HG03342 (cell line): Measurements from ENCODE around the gene C2orf80.
"Not testable (repeated sequence)": the region's sequence is repeated elsewhere in the genome, so short reads cannot be mapped to it uniquely, and the experiment has no call there.

Experiments used
- ATAC-seq: cut with Tn5 transposase; IDR thresholded peaks from one replicate; pipeline ENCODE4 v1.9.1; 2021; ENCODE audit warnings: mild to moderate bottlenecking, moderate library complexity; ENCODE audit not compliant: unreplicated experiment

C2orf80 gene

DNA sequence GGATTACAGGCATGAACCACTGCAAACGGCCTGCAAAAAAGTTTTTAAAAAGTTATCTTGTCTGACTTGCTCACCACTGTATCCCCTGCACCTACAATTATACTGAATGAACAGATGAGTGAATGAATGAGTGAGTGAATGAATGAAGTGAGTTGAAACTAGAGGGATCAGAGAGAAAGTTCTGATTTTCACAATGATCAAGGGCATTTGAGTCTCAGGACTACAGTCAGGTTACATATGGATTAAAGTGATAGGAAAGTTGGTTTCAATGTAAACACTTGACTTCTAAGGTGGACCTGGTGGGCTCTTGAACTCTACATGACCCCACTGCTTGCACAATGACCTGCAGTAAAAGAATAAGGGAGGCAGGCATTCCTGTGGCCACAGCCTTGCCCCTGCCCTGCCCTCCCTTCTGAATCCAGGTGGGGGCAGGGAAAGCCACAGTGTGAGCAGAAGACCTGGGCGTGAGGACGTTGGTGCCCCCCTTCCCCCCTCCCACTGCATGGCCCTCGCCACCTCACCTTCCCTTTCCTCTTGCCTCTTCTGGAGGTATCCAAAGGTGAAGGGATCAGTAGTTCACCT, 10.7 kb downstream of the C2orf80 start:
- ATAC-seq: no peak

DNA sequence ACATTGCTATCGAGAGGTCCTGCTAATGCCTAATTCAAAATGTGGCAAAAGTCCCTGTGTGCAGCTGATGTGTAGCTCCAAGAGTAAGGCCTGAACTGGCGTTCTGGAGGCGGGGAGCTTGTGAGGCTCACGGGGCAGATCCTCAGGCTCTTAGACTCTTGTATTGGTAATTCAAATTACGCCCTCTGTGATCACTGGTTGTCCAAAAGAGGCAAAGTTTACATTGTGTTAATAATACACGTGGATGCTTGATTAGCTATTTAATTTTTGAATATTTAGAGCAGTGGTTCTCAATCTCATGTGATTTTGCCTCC, 14.0 kb downstream of the C2orf80 start:
- no peak for ATAC-seq

DNA sequence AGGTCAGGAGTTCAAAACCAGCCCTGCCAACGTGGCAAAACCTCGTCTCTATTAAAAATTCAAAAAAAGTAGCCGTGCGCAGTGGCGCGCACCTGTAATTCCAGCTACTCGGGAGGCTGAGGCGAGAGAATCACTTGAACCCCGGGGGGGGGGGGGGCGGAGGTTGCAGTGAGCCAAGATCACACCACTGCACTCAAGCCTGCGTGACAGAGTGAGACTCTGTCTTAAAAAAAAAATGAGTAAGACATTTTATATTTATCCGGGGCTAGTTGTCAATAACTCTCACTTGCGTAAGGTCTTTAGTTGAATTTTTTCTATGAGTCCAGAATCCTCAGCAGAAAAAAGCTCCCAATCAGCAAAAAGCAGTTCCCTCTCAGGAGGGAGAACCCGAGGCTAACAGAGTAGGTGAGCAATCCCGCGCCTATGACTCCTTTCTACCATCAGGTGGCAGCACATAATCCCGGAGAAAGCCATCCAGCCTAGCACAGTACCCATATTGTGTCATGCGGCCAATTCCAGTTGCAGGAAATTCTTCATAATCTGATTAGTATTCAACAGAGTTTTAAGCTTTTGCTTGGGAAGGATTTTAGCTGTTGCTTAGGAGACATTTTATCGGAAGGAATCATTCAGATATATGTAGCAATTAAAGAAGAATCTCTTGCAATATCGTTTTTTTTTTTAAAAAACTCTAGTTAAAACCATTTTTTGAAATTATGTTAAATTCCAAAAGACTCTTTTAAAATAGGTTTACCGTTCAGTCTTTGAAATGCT, 14.6 kb downstream of the C2orf80 start:
- ATAC-seq: peak; percentile 99

DNA sequence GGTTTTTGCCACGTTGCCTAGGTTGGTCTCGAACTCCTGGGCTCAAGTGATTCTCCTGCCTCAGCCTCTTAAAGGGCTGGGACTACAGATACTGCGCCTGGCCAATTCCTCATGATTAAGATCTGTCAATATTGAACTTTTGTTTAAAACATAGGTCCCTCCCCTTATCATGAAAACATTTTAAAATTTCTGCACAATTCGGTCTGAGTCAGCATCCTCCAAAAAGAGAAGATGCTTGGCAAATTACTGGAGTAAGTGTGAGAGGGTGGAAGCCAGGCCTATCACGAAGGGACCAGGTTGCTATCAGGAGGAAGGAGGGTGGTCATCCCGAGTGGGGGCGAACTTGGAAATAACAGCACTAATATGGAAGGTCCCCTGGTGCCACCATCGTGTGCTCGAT, 15.7 kb downstream of the C2orf80 start:
- ATAC-seq: no peak

DNA sequence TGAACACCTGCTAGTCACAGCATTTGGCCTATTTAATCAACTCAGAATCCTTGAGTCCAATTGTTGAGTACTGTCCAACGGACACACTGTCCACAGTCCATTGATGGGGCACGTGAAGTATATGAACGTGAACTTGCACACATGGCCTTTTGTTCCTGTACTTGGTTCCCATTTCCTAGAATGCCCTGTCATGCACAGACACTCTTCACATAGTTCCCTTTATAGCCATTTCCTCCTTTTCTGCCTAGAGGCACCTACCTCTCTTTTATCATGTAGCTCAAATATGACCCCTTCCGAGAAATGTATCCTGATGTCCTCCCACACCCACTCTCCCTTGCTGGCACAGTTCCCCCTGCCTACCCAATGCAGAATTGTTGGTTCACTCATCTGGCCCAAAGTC, 17.7 kb downstream of the C2orf80 start:
- no peak for ATAC-seq

DNA sequence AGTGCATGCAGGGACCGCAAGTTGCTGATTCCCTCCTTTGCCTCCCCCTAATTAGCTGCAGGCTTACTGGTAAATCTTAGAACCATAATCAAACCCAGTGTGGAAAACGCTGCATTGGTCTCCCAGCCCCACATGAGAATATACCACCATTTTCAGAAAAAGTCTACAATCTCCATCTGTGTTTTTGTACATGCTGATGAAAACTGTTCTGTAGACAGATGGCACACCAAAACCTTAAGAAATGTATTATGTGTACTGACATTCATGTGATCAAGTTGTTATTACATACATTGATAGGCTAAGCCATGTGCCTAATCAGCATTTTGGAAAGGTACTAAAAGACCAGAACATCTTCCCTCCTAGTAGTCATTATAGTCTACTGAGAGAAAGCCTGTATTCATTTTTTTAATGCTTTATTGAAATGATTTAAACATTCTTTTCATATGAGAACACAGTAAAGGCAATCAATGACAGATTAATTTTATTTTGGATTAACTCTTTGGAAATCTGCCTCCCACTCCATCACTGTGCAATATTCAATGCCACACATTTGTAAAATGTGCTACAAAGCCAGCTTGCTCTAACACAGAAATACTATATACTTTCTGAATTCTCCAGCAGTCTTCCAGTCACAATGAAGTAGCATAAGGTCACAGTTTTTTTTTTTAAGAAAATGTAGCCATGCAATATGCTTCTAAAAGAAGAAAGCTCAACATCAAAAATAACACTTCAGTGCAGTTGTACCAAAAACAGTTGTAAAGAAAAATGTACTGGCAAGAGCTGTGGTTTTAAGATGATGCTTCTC, 24.7 kb downstream of the C2orf80 start:
- ATAC-seq: no peak

DNA sequence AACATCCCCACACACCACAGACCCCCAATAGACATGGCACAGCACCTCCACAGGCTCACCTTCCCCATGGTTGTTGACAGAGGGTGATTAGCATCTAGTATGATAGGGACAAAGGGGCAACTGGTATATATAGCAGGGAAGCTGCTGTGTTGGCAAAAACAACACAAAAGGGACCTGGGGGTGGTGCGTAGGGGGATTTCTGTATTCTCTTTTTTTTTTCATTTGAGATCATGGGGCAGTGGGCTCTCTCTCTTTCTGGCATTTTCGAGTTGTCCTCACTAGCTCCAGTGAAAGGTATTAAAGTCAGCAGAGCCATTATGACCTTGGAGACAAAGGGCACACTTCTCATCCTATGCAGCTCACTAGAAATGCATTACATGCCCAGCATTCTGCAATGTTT, 26.3 kb downstream of the C2orf80 start, which contains the start of gene CRYGA:
Gene CRYGA (minus strand): TSS at position 101 of the 400 bp plus-strand sequence. CDS start 33 bp downstream, at position 68.
- ATAC-seq: no peak

DNA sequence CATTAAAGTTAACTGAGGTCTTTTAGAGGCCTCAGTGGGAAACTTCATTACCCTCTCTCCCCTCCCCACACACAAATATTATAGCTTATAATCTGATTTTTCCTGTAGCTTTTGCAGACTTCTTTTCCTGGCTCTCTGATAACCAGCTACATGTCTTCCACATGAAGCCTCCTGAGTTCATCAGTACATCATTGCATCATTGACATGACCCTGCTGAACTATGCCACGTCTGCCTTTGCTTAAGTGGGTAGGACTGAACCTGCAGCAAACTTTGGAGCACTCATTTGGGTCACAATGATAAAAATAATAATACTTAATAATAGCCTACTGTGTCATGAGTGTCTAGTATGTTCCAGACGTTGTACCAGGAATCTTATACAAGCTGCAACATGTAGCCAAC, 33.4 kb downstream of the C2orf80 start:
- no peak for ATAC-seq

DNA sequence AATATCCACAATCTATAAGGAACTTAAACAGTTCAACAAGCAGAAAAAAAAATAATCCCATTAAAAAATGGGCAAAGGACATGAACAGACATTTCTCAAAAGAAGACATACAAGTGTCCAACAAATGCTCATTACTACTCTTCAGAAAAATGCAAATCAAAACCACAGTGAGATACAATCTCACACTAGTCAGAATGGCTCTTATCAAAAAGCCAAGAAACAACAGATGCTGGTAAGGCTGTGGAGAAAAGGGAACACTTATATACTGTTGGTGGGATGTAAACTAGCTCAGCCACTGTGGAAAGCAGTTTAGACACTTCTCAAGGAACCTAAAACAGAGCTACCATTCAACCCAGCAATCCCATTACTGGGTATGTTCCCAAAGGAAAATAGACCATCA, 36.7 kb downstream of the C2orf80 start:
- ATAC-seq: no peak

DNA sequence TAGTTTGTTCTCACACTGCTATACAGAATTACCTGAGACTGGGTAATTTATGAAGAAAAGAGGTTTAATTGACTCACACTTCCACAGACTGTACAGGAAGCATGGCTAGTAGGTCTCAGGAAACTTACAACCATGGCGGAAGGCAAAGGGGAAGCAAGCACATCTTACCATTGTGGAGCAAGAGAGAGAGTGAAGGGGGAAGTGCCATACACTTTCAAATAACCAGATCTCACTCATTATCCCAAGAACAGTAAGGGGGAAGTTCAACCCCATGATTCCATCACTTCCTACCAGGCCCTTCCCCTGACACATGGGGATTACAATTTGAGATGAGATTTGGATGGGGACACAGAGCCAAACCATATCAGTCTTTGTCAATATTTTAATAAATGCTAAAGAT, 38.9 kb downstream of the C2orf80 start:
- ATAC-seq: no peak

DNA sequence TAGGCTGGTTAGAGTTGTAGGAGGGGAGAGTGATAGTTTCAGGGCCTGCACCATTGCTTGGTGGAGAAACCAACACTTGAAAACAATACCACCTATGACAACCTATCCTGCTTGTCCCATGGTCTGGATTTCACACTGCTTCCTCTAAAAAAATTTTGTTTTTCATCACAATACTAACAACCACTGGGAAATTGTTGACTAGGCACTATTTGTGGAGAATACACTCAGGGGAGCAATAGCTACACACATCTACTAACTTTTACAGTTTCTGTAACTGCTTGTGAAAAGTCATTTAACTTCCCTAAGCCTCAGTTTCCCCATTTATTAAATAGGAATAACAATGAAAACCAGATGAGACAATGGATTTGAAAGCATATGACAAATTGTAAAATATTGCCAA, 39.7 kb downstream of the C2orf80 start:
- no peak for ATAC-seq

DNA sequence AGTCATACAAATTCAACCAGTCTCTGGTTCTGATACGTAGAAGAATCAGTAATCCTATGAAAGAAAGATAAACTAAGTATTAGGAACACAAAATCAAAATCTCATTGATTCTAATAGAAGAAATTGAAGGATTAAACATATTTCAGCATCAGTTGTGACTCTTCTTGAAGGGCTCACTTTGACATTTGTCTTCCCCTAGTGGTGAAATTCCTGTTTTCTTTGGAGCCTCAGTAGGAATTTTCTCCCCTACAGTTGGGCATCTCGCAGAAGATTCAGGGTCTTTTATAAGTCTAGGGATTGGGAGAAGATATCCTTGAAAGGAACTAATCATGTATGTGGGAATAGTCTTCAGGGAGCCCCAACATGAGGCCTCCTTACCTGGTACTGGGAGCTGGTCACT, 41.0 kb downstream of the C2orf80 start:
- no peak for ATAC-seq

DNA sequence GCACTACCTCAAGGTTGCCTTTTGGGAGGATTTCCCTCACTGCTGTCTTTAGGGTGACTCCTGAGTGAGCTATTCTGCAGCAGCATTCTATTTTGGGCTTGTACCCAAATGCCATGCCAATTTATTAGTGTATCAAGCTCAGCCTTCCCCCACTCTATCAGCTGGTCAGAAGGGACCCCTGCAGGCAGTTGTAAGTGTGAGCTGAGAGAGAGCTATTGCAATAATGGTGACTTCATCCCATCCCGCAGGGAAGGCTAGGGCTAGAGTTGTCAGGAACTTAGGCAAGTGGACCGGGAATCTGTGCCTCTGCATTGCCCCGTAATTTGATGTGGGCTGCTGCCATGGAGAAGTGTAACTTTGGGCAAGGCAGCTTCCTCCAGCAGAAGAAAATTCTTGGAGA, 42.1 kb downstream of the C2orf80 start:
- no peak for ATAC-seq

DNA sequence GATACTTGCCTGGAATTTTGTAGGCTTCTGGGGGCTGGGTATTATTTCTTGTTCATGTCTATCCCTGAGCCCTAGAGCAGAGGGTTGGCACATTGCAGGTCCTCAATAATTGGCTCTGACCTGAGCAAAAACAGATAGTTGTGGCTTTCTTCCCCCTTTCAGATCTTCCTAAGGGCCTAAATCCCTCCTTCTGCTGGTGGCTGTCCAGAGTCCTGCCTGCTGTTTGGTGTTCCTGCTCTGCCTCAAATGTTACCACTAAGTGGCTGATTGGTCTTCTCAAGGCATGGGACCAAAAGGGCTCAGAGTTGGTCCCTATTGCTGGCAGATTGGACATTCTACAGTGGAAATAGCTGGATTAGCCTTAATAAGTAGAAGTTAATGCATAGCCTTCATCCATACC, 42.8 kb downstream of the C2orf80 start:
- ATAC-seq: no peak

DNA sequence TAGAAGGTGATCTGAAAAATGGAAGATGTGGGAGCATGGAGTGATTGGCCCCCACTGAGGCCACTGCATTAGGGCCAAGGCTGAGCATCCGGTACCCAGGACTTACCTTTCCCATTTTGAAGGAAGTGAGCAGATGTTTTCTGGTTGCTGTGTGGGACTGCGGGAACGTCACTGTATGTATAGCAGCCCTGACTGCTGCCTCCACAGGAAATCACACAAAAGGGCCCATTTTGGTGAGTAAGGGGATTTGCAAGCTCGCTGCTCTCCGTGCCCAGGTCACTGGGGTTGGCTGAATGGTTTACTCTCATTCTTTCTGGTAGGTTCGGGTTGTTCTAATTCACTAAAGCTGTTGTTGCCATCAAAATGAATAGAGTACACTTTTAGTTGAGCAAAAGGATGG, 43.8 kb downstream of the C2orf80 start, which contains the start of gene CRYGB:
Gene CRYGB (minus strand): TSS at position 153 of the 400 bp plus-strand sequence. CDS start 38 bp downstream, at position 115.
- no peak for ATAC-seq

DNA sequence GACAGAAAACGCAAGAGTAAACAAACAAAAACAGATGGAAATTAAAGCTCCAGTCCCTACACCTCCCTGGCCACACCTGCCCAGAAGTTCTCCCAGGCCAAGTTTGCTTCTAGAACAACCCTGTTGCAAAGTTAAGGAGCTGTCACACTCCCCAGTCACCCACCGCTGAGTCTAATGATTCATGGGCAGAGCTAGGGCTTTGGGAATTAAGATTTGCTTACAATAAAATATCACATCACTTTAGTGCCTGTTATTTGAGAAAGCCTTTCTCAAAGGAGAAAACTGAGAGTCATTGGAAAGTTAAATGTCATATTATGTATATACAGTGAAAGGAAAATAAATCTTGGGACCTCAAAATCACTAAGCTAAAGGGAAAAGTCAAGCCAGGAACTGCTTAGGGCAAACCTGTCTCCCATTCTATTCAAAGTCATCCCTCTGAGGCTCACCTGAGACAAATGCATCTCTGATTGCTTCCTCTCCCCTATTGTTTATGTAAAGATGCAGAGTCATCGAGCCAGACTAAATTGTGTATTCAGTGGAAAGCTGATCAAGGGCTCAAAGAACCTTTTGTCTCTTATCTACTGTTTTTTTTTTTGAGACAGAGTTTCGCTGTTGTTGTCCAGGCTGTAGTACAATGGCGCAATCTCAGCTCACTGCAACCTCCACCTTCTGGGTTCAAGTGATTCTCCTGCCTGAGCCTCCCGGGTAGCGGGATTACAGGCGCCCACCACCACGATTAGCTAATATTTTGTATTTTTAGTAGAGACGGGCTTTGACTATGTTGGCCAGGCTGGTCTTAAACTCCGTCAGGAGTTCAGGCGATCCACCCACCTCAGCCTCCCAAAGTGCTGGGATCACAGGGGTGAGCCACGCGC, 46.7 kb downstream of the C2orf80 start:
- no peak for ATAC-seq

DNA sequence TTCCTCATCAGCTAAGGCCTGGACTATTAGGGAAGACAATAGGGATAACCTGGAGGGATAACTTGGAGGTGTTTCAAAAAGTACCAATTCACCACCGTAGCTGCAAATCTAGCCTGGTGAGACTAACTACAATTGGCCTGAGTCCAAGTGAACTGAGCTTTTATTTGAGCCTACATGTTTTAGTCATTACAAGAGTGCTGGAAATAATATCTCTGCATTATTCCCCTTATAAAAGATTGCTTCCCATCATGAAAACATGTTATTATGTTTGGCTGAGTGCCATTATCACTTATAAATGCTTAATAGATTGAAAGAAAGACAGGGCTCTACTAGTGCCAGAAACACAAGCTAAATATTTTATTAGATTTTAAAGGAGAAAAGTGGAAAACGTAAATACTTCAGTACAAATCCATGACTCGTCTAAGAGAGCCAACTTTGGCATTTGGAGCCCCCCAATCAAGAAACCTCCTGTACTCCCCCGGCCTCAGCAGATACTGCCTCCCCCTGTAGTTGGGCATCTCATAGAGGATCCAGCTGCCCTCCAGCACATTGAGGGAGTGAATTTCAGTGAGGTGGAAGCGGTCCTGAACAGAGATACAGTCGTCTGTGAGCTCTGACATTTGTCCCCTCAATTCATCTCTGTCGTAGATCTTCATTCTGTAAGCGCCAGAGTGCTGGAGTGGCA, 47.4 kb downstream of the C2orf80 start:
- no peak for ATAC-seq

DNA sequence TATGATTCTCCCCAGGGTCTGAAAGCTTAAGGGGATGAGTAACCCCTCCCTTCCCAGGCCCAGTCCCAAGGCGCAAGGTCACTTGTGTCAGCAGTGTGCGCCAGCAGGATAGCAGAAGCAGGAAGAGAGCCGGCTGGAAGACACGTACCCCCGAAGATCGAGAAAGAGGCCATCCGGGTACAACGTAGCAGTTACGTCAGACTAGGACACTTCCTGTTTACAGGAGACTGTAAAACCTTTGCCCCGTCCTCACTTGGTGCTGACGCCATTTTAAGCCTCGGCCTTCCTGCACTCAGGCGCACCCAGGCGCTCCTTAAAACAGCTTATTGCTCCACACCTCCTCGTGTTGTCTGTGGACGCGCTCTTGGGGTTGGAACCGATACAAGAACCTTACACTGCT, 50.4 kb downstream of the C2orf80 start:
- ATAC-seq: no peak

DNA sequence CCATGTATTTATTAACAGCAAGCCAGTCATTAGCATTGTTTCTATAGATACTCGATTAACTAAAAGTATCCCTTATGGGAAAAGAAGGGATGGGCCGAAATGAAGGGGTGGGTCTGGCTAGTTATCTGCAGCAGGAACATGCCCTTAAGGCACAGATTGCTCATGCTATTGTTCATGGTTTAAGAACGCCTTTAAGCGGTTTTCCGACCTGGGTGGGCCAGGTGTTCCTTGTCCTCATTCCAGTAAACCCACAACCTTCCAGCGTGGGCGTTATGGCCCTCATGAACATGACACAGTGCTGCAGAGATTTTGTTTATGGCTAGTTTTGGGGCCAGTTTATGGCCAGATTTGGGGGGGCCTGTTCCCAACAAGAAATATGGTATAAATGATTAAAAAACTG, 51.5 kb downstream of the C2orf80 start:
- ATAC-seq: not testable (repeated sequence)

DNA sequence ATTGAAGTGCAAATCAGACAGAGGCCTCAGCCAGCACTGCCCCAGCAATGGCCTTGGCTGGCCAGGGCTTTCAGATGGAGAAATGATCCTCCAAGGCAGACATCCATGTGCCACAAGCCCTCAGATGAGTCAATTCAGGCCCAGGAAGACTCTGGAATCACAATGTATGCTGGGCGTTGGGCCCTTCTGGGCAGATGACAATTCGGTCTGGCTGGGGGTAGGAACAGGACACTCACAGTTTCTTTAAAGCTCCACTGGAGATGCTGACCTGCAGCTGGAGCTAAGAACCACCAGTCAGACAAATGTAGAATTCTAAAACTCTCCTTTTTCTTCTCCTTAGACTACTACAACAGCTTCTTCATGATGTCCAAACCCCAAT, 53.1 kb downstream of the C2orf80 start:
- no peak for ATAC-seq
